NCI-H524 (cell line): ENCODE data around the gene ZNF174.

Experiments
- DNase-seq, 2 experiments: peaks; one replicate each; lab custom pipeline; 2025; lab: John Stamatoyannopoulos, UW

Gene ZNF174

GRCh38 chr16:3443108-3444031 lies 42.4 kb downstream of the ZNF174 start, which contains the start of the genes NAA60 and ZNF597:
Gene NAA60 (plus strand): TSS chr16:3443680. CDS start chr16:3476228, 32,548 bp downstream.
Gene ZNF597 (minus strand): TSS chr16:3443504. CDS start chr16:3443153, 351 bp downstream.
- peak; percentile 77 to 88 for DNase-seq

DNA sequence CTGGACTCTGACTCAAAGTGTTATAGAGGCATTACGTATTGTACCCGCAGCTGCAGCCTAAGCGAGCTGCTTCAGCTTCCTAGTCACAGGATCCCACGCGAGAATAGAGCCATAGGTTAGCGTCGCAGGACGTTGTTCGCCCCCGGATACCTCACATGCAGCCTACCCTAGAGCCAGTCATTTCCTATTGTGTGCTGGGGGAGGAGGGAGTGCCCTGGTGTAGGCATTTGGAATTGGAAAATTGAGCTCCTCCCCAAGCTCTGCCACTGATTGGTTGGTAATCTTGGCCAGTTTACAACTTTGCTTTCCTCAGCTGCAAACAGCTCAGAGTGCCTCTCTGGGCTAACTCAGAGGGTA lies 43.0 kb downstream of the ZNF174 start:
- no peak for DNase-seq

- no peak for DNase-seq
Observed at GRCh38 chr16:3454093-3454492, 53.1 kb downstream of the ZNF174 start.

- no peak for DNase-seq
Observed at GRCh38 chr16:3454631-3455147, 53.7 kb downstream of the ZNF174 start.

DNA sequence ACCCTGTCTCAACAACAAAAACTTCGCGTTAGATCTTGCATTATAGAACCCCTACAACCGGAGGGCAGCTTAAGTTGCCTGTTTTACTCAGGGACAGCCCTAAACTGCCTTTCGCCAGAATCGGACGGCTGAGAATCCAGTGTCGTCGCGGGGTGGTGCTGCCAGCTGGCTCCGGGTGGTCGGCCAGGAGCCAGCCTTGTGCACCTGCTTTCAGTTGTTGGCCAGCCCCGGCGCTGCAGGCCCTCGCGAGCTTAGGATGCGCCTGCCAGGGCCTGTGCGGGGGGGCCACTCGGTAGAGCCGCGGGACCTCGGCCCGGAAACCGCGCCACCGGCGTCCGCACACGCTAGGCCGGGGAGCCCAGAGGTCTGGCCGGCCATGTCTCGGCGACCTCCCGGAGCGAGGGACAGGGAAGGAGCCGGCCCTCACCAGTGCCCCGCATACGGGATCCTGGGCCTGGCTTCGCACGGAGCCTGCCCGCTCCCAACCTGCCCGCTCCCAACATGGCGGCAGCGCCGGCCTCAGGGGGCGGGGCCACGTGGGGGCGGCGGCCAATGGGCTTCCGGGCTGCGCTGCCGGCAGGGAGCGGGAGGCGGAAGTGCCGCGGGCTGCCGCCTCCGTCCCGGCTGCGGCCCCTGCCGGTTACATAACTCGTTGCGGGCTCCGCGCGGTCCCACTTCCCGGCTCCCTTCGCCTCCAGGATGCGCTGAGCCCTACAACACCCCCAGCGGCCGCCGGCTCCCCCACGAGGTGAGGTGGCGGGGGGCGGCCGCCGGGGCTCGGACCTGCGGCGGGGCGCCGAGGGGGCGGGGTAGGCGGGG lies 56.6 kb downstream of the ZNF174 start:
- peak; percentile 78 to 89 for DNase-seq

DNA sequence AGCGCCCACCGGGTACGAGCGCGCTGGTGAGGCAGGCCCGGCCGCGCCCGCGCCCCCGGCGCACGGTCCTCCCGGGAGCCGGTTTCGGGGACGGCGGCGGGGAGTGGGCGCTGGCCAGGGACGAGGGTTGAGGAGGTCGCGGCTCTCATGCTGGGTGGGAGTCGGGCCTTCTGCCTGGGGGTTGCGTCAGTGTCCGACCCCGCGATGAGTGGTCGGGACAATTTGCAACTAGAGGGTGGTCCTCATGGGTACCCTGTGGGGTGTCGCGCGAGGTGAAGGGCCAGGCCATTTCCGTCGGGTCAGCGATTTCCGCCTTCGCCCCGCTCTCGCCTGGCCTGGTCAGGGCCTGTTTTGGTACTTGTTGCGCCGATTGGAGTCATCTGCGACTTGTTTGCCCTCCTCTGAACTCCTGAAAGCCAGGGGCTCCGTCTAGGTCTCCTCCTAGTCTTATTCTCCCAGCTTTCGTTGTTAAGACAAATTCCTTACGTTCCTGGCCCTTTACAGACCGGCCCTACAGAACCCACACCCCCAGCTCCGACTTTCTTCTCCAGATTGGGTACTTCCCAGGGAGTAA lies 57.4 kb downstream of the ZNF174 start:
- no peak for DNase-seq

GRCh38 chr16:3458852-3459361 lies 57.9 kb downstream of the ZNF174 start:
- no peak for DNase-seq
